Umbilical cord (tissue), 2 donors: ENCODE measurements around the gene USP17L5. TPM values are rescaled to one million over a fixed set of nuclear protein-coding genes. Genes with fewer than 3 reads are reported as not detected.
"Not testable (repeated sequence)": the region's sequence is repeated elsewhere in the genome, so short reads cannot be mapped to it uniquely, and the experiment has no call there.

Source experiments
- DNase-seq: peaks from one replicate; pipeline ENCODE4 v3.0.0-alpha.2; 2015; ENCODE audit warnings: low spot score
- total RNA-seq: library from RNA; depleted of rRNA; stranded (reverse); fragments of >200 nt; gene quantifications from one replicate; pipeline ENCODE4 v1.2.3, GENCODE V29; 2014; ENCODE audit warnings: low replicate concordance; ENCODE audit not compliant: insufficient read depth

The USP17L5 gene, protein sequence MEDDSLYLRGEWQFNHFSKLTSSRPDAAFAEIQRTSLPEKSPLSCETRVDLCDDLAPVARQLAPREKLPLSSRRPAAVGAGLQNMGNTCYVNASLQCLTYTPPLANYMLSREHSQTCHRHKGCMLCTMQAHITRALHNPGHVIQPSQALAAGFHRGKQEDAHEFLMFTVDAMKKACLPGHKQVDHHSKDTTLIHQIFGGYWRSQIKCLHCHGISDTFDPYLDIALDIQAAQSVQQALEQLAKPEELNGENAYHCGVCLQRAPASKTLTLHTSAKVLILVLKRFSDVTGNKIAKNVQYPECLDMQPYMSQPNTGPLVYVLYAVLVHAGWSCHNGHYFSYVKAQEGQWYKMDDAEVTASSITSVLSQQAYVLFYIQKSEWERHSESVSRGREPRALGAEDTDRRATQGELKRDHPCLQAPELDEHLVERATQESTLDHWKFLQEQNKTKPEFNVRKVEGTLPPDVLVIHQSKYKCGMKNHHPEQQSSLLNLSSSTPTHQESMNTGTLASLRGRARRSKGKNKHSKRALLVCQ
- not detected for total RNA-seq

DNA sequence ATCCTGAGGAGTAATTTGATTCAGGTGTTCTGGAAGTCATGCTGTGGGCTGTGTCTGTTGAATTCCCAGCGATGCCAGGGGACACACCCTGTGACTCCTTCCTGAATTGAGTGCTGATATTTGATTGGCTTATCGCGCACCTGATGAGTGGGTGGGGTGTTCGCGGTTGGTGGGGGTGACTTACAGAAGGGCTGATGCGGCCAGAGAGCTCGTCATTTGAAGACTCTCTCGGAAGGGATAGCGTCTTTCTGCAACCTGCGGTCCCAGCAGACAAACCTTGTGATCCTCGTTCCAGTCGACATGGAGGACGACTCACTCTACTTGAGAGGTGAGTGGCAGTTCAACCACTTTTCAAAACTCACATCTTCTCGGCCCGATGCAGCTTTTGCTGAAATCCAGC is at the start of gene USP17L5:
USP17L5 (plus strand) TSS at position 301 of the 400 bp plus-strand sequence; CDS start at position 301, 0 bp downstream.
- DNase-seq = not testable (repeated sequence)

DNA sequence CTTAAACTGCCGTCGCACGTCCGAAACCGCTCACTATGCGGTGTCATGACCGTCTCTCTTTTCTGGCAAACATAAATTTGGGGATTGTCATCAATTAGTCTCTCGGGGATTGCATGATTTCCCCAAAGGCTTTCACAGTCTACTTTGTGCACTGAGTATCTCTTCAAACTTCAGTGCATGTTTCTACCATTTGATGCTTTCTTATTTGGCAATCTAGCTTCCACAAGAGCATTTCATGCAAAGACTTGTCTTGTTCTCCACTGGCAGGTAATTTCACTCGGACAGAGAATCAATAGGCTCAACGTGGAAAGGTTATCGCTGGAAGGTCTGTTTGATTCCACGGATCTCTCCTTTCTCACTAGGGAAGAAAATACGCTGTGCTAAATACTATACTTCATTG is 15.0 kb upstream of the USP17L5 start:
- DNase-seq = not testable (repeated sequence)

DNA sequence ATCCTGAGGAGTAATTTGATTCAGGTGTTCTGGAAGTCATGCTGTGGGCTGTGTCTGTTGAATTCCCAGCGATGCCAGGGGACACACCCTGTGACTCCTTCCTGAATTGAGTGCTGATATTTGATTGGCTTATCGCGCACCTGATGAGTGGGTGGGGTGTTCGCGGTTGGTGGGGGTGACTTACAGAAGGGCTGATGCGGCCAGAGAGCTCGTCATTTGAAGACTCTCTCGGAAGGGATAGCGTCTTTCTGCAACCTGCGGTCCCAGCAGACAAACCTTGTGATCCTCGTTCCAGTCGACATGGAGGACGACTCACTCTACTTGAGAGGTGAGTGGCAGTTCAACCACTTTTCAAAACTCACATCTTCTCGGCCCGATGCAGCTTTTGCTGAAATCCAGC is 14.3 kb upstream of the USP17L5 start, which contains the start of gene USP17L24:
USP17L24 (plus strand) TSS at position 301 of the 400 bp plus-strand sequence; CDS start at position 301, 0 bp downstream.
- not testable (repeated sequence) for DNase-seq

DNA sequence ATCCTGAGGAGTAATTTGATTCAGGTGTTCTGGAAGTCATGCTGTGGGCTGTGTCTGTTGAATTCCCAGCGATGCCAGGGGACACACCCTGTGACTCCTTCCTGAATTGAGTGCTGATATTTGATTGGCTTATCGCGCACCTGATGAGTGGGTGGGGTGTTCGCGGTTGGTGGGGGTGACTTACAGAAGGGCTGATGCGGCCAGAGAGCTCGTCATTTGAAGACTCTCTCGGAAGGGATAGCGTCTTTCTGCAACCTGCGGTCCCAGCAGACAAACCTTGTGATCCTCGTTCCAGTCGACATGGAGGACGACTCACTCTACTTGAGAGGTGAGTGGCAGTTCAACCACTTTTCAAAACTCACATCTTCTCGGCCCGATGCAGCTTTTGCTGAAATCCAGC is 9.6 kb upstream of the USP17L5 start, which contains the start of gene USP17L25:
USP17L25 (plus strand) TSS at position 301 of the 400 bp plus-strand sequence; CDS start at position 301, 0 bp downstream.
- not testable (repeated sequence) for DNase-seq

DNA sequence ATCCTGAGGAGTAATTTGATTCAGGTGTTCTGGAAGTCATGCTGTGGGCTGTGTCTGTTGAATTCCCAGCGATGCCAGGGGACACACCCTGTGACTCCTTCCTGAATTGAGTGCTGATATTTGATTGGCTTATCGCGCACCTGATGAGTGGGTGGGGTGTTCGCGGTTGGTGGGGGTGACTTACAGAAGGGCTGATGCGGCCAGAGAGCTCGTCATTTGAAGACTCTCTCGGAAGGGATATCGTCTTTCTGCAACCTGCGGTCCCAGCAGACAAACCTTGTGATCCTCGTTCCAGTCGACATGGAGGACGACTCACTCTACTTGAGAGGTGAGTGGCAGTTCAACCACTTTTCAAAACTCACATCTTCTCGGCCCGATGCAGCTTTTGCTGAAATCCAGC is 4.8 kb upstream of the USP17L5 start, which contains the start of gene USP17L26:
USP17L26 (plus strand) TSS at position 301 of the 400 bp plus-strand sequence; CDS start at position 301, 0 bp downstream.
- DNase-seq = not testable (repeated sequence)

DNA sequence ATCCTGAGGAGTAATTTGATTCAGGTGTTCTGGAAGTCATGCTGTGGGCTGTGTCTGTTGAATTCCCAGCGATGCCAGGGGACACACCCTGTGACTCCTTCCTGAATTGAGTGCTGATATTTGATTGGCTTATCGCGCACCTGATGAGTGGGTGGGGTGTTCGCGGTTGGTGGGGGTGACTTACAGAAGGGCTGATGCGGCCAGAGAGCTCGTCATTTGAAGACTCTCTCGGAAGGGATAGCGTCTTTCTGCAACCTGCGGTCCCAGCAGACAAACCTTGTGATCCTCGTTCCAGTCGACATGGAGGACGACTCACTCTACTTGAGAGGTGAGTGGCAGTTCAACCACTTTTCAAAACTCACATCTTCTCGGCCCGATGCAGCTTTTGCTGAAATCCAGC is 4.6 kb downstream of the USP17L5 start, which contains the start of gene USP17L27:
USP17L27 (plus strand) TSS at position 301 of the 400 bp plus-strand sequence; CDS start at position 301, 0 bp downstream.
- DNase-seq = not testable (repeated sequence)

DNA sequence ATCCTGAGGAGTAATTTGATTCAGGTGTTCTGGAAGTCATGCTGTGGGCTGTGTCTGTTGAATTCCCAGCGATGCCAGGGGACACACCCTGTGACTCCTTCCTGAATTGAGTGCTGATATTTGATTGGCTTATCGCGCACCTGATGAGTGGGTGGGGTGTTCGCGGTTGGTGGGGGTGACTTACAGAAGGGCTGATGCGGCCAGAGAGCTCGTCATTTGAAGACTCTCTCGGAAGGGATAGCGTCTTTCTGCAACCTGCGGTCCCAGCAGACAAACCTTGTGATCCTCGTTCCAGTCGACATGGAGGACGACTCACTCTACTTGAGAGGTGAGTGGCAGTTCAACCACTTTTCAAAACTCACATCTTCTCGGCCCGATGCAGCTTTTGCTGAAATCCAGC is 9.4 kb downstream of the USP17L5 start, which contains the start of gene USP17L28:
USP17L28 (plus strand) TSS at position 301 of the 400 bp plus-strand sequence; CDS start at position 301, 0 bp downstream.
- not testable (repeated sequence) for DNase-seq

DNA sequence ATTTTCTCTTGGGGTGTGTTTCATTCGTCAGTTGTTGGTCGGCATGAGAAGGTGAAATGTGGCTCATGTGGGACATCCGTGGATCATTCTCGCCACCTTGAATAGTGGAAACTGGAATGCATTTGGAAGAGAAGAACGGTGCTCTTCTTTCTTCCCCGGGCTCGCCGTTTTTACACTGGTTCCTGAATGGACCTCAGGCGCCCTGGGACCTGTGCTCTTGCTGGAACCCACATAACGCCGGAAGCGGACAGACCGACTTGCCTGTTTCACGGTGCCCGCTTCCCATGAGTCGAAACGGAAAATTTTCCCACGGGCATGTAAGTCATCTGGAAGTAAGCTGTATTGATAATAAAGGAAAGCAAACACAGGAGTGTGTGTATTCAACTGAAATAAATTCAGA is 11.7 kb downstream of the USP17L5 start:
- not testable (repeated sequence) for DNase-seq

DNA sequence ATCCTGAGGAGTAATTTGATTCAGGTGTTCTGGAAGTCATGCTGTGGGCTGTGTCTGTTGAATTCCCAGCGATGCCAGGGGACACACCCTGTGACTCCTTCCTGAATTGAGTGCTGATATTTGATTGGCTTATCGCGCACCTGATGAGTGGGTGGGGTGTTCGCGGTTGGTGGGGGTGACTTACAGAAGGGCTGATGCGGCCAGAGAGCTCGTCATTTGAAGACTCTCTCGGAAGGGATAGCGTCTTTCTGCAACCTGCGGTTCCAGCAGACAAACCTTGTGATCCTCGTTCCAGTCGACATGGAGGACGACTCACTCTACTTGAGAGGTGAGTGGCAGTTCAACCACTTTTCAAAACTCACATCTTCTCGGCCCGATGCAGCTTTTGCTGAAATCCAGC is 14.1 kb downstream of the USP17L5 start, which contains the start of gene USP17L29:
USP17L29 (plus strand) TSS at position 301 of the 400 bp plus-strand sequence; CDS start at position 301, 0 bp downstream.
- DNase-seq = not testable (repeated sequence)

DNA sequence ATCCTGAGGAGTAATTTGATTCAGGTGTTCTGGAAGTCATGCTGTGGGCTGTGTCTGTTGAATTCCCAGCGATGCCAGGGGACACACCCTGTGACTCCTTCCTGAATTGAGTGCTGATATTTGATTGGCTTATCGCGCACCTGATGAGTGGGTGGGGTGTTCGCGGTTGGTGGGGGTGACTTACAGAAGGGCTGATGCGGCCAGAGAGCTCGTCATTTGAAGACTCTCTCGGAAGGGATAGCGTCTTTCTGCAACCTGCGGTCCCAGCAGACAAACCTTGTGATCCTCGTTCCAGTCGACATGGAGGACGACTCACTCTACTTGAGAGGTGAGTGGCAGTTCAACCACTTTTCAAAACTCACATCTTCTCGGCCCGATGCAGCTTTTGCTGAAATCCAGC is 23.6 kb downstream of the USP17L5 start, which contains the start of gene USP17L30:
USP17L30 (plus strand) TSS at position 301 of the 400 bp plus-strand sequence; CDS start at position 301, 0 bp downstream.
- DNase-seq = not testable (repeated sequence)

DNA sequence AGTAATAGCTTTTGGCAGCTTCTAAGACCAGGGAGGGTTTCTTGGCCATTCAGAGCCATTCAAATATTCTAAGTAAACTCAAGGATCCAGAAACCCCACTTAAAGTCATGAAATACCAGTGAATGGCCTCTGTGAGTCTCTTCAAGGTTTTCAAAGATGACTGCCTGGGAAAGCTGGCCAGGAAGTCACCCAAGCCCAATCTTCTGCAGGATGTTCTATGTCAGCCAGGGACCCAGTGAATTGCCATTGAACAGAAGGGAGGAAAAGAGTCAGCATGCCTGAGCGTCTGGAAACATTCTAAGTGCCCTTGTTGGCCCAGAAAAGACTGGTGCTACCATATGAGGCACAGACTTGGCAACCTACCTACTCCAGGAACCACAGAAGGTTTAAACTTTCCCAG is 40.7 kb downstream of the USP17L5 start:
- not testable (repeated sequence) for DNase-seq

DNA sequence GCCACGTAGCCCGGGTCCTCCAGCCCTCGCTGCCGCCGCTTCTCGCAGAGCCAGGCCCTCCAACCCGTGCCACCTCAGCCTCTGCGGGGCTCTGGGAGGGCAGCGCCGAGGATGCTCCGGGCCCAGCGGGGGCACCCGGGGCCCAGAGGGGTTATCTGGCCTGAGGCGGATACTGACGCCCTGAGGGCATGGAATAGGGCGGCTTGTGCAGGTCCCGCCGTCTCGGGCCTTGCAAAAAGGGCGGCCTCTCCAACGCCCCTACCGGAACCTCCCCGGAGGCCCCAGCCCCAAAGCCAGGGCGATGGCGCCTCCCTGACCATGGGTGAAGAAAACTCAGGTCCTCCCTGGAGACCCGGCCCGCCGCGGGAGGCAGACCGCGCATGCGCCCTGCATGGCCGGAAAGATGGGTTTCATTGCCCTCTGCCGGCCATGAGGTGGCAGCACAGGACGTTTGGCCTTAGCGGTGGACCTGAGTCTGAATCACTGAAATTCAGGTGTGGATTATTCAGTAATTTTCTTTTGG is 41.9 kb downstream of the USP17L5 start:
- DNase-seq = peak; percentile 1

DNA sequence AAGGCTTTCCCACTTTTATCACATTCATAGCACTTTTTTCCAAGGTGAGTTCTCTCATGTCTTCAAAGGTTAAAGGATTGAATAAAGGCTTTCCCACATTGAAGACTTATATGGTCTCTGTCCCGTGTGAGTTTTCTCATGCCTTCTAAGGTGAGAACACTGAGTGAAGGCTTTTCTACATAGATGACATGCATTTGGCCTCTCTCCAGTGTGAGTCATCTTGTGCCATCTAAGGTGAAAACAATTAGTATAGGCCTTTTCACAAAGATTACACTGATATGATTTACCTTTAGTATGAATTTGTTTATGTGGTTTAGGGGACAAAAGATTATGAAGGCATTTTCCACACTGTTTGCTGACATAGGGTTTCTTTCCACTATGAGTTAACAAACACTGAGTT is 44.9 kb downstream of the USP17L5 start:
- no peak for DNase-seq

DNA sequence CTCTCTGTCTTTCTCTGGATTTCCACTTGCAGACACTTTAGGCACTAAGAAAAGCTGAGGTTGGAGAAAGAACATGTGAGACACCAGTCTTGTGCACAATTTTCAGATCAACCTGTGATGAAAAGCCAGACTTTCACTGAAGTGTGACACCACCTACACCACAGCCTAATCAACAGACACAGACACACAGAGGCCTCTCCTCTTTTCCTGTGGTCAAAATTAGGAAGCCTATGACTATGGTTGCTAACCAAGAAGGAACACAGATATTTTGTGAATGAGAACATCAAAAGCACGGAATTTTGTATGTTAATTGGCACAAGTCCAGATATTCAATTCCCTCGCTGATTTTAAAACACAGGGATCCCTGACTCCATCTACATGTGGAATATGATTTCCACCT is 49.8 kb downstream of the USP17L5 start:
- DNase-seq = not testable (repeated sequence)

Other genes starting within 250 kb of the USP17L5 start
- not detected for gene FAM90A26, start 169.0 kb upstream of the USP17L5 start, total RNA-seq
- not detected for gene USP17L10, start 128.7 kb upstream of the USP17L5 start, total RNA-seq
- not detected for gene USP17L11, start 124.0 kb upstream of the USP17L5 start, total RNA-seq
- gene USP17L12, start 119.3 kb upstream of the USP17L5 start, total RNA-seq = not detected
- not detected for gene USP17L13, start 114.5 kb upstream of the USP17L5 start, total RNA-seq
- gene USP17L15, start 105.0 kb upstream of the USP17L5 start, total RNA-seq = 0.72 TPM
- gene USP17L17, start 95.5 kb upstream of the USP17L5 start, total RNA-seq = not detected
- not detected for gene USP17L18, start 90.8 kb upstream of the USP17L5 start, total RNA-seq
- not detected for gene USP17L19, start 86.0 kb upstream of the USP17L5 start, total RNA-seq
- not detected for gene USP17L20, start 81.3 kb upstream of the USP17L5 start, total RNA-seq
- gene USP17L21, start 76.5 kb upstream of the USP17L5 start, total RNA-seq = not detected
- gene USP17L22, start 71.8 kb upstream of the USP17L5 start, total RNA-seq = 0.72 TPM
- gene USP17L24, start 14.2 kb upstream of the USP17L5 start, total RNA-seq = not detected
- not detected for gene USP17L25, start 9.5 kb upstream of the USP17L5 start, total RNA-seq
- gene USP17L26, start 4.7 kb upstream of the USP17L5 start, total RNA-seq = not detected
- gene USP17L27, start 4.7 kb downstream of the USP17L5 start, total RNA-seq = not detected
- gene USP17L28, start 9.5 kb downstream of the USP17L5 start, total RNA-seq = not detected
- not detected for gene USP17L29, start 14.2 kb downstream of the USP17L5 start, total RNA-seq
- gene USP17L30, start 23.7 kb downstream of the USP17L5 start, total RNA-seq = not detected
- not detected for gene DEFB131A, start 105.0 kb downstream of the USP17L5 start, total RNA-seq